Measurements from ENCODE around the gene ARHGEF3. TPM values are rescaled to one million over a fixed set of nuclear protein-coding genes. Genes with fewer than 3 reads are reported as not detected.
"Not testable (repeated sequence)": the region's sequence is repeated elsewhere in the genome, so short reads cannot be mapped to it uniquely, and the experiment has no call there.

ARHGEF3 gene
- total RNA-seq, 2 donors from 2014 or later, result 70.2 to 71.0 TPM

- H3K36me3 Mint-ChIP-seq (ENCODE audit: low read depth), result peaks cover 2% of the 10 kb centered on the region
- ATAC-seq, result no peak
- H3K27me3 Mint-ChIP-seq, result no peaks in the 10 kb centered on the region
- peaks cover 11% of the 10 kb centered on the region for H3K4me1 Mint-ChIP-seq
- H3K9me3 ChIP-seq (ENCODE audit: control insufficient read depth, low read length, poor library complexity, severe bottlenecking), result no peaks in the 10 kb centered on the region
- no peak for DNase-seq
- peak overlapping the region; percentile 71 for H3K27ac Mint-ChIP-seq
- H3K4me3 Mint-ChIP-seq, result no peak overlapping the region
Observed at GRCh38 chr3:56706629-56707028, 95.1 kb downstream of the ARHGEF3 start.

- no peak overlapping the region for H3K4me3 Mint-ChIP-seq
- peaks cover 14% of the 10 kb centered on the region for H3K4me1 Mint-ChIP-seq
- no peaks in the 10 kb centered on the region for H3K27me3 Mint-ChIP-seq
- peaks cover 2% of the 10 kb centered on the region for H3K36me3 Mint-ChIP-seq (ENCODE audit: low read depth)
- H3K27ac Mint-ChIP-seq, result peak overlapping the region; percentile 37
- H3K9me3 ChIP-seq (ENCODE audit: control insufficient read depth, low read length, poor library complexity, severe bottlenecking), result no peaks in the 10 kb centered on the region
- DNase-seq (no peak), ATAC-seq (no peak)
Observed at GRCh38 chr3:56704706-56705105, 97.0 kb downstream of the ARHGEF3 start.

GRCh38 chr3:56702490-56703315, 99.0 kb downstream of the ARHGEF3 start:
- ATAC-seq, result peak; percentile 75
- H3K4me3 Mint-ChIP-seq, result no peak overlapping the region
- no peak overlapping the region for H3K27ac Mint-ChIP-seq
- H3K9me3 ChIP-seq (ENCODE audit: control insufficient read depth, low read length, poor library complexity, severe bottlenecking), result no peaks in the 10 kb centered on the region
- H3K36me3 Mint-ChIP-seq (ENCODE audit: low read depth), result peaks cover 2% of the 10 kb centered on the region
- peak in 1 of 3 donors; percentile 26 for DNase-seq
- no peaks in the 10 kb centered on the region for H3K27me3 Mint-ChIP-seq
- H3K4me1 Mint-ChIP-seq, result peaks cover 14% of the 10 kb centered on the region

GRCh38 chr3:56700151-56700550, 101.6 kb downstream of the ARHGEF3 start:
- no peak overlapping the region for H3K27ac Mint-ChIP-seq
- H3K4me1 Mint-ChIP-seq, result peaks cover 24% of the 10 kb centered on the region
- no peak for ATAC-seq
- no peaks in the 10 kb centered on the region for H3K9me3 ChIP-seq (ENCODE audit: control insufficient read depth, low read length, poor library complexity, severe bottlenecking)
- H3K36me3 Mint-ChIP-seq (ENCODE audit: low read depth), result no peaks in the 10 kb centered on the region
- DNase-seq, result no peak
- H3K4me3 Mint-ChIP-seq, result no peak overlapping the region
- no peaks in the 10 kb centered on the region for H3K27me3 Mint-ChIP-seq

GRCh38 chr3:56694867-56695683, 106.7 kb downstream of the ARHGEF3 start:
- DNase-seq (no peak), ATAC-seq (peak; percentile 63)
- peaks cover 34% of the 10 kb centered on the region for H3K4me1 Mint-ChIP-seq
- H3K4me3 Mint-ChIP-seq, result peak overlapping the region; percentile 41
- no peaks in the 10 kb centered on the region for H3K9me3 ChIP-seq (ENCODE audit: control insufficient read depth, low read length, poor library complexity, severe bottlenecking)
- no peaks in the 10 kb centered on the region for H3K36me3 Mint-ChIP-seq (ENCODE audit: low read depth)
- peak overlapping the region; percentile 89 for H3K27ac Mint-ChIP-seq
- H3K27me3 Mint-ChIP-seq, result no peaks in the 10 kb centered on the region

GRCh38 chr3:56693750-56694149, 108.0 kb downstream of the ARHGEF3 start:
- ATAC-seq, result no peak
- DNase-seq, result no peak
- peaks cover 33% of the 10 kb centered on the region for H3K4me1 Mint-ChIP-seq
- H3K36me3 Mint-ChIP-seq (ENCODE audit: low read depth), result no peaks in the 10 kb centered on the region
- no peaks in the 10 kb centered on the region for H3K9me3 ChIP-seq (ENCODE audit: control insufficient read depth, low read length, poor library complexity, severe bottlenecking)
- H3K4me3 Mint-ChIP-seq, result peak overlapping the region; percentile 86
- no peaks in the 10 kb centered on the region for H3K27me3 Mint-ChIP-seq
- peak overlapping the region; percentile 89 for H3K27ac Mint-ChIP-seq

- Mint-ChIP-seq H3K4me1 (peaks cover 38% of the 10 kb centered on the region), H3K27ac (peak overlapping the region; percentile 89), H3K4me3 (peak overlapping the region; percentile 86)
- peak; percentile 88 for ATAC-seq
- H3K36me3 Mint-ChIP-seq (ENCODE audit: low read depth); DNase-seq; H3K9me3 ChIP-seq (ENCODE audit: control insufficient read depth, low read length, poor library complexity, severe bottlenecking); H3K27me3 Mint-ChIP-seq: not testable (repeated sequence)
Observed at GRCh38 chr3:56692520-56693433, 109.0 kb downstream of the ARHGEF3 start.

- peaks cover 38% of the 10 kb centered on the region for H3K4me1 Mint-ChIP-seq
- not testable (repeated sequence) for H3K27ac Mint-ChIP-seq; ATAC-seq; H3K4me3 Mint-ChIP-seq; H3K9me3 ChIP-seq (ENCODE audit: control insufficient read depth, low read length, poor library complexity, severe bottlenecking); H3K36me3 Mint-ChIP-seq (ENCODE audit: low read depth); DNase-seq; H3K27me3 Mint-ChIP-seq
Observed at GRCh38 chr3:56692001-56692365, 109.8 kb downstream of the ARHGEF3 start.

- no peak for DNase-seq
- ATAC-seq, result no peak
- Mint-ChIP-seq H3K4me3 (no peak overlapping the region), H3K27me3 (no peaks in the 10 kb centered on the region), H3K36me3 (ENCODE audit: low read depth) (no peaks in the 10 kb centered on the region), H3K4me1 (peaks cover 35% of the 10 kb centered on the region), H3K27ac (no peak overlapping the region)
- H3K9me3 ChIP-seq (ENCODE audit: control insufficient read depth, low read length, poor library complexity, severe bottlenecking), result no peaks in the 10 kb centered on the region
Observed at GRCh38 chr3:56691165-56692000, 110.4 kb downstream of the ARHGEF3 start.

GRCh38 chr3:56689303-56689702, 112.4 kb downstream of the ARHGEF3 start:
- Mint-ChIP-seq H3K4me1 (peaks cover 21% of the 10 kb centered on the region), H3K4me3 (no peak overlapping the region), H3K27ac (no peak overlapping the region), H3K27me3 (no peaks in the 10 kb centered on the region), H3K36me3 (ENCODE audit: low read depth) (no peaks in the 10 kb centered on the region)
- DNase-seq (no peak), ATAC-seq (no peak)
- no peaks in the 10 kb centered on the region for H3K9me3 ChIP-seq (ENCODE audit: control insufficient read depth, low read length, poor library complexity, severe bottlenecking)

GRCh38 chr3:56688191-56688590, 113.6 kb downstream of the ARHGEF3 start:
- no peaks in the 10 kb centered on the region for H3K36me3 Mint-ChIP-seq (ENCODE audit: low read depth)
- no peaks in the 10 kb centered on the region for H3K9me3 ChIP-seq (ENCODE audit: control insufficient read depth, low read length, poor library complexity, severe bottlenecking)
- no peak overlapping the region for H3K4me3 Mint-ChIP-seq
- no peaks in the 10 kb centered on the region for H3K27me3 Mint-ChIP-seq
- peaks cover 13% of the 10 kb centered on the region for H3K4me1 Mint-ChIP-seq
- ATAC-seq (no peak), DNase-seq (no peak)
- H3K27ac Mint-ChIP-seq, result no peak overlapping the region

- no peaks in the 10 kb centered on the region for H3K9me3 ChIP-seq (ENCODE audit: control insufficient read depth, low read length, poor library complexity, severe bottlenecking)
- Mint-ChIP-seq H3K4me3 (peak overlapping the region; percentile 46), H3K36me3 (ENCODE audit: low read depth) (no peaks in the 10 kb centered on the region), H3K27ac (peak overlapping the region; percentile 57), H3K4me1 (peaks cover 18% of the 10 kb centered on the region), H3K27me3 (no peaks in the 10 kb centered on the region)
- ATAC-seq (no peak), DNase-seq (no peak)
Observed at GRCh38 chr3:56684029-56684428, 117.7 kb downstream of the ARHGEF3 start.

All from T-helper 17 cell (primary cell).